Osteoblast (primary cell): ENCODE data around the gene HES4. TPM values are rescaled to one million over a fixed set of nuclear protein-coding genes. Genes with fewer than 3 reads are reported as not detected.

Source experiments
- DNase-seq: peaks from one replicate; pipeline ENCODE4 v3.0.0; 2011; ENCODE audit warnings: low spot score, mixed read lengths; ENCODE audit not compliant: insufficient read length; ENCODE audit errors: missing footprints
- H2AFZ ChIP-seq: 2 replicates; pipeline ENCODE4 v1.6.0; 2011; ENCODE audit warnings: mild to moderate bottlenecking, low read length
- H3K27ac ChIP-seq: 2 replicates; pipeline ENCODE4 v1.5.1; 2011; ENCODE audit warnings: mild to moderate bottlenecking, low read depth, low read length, moderate library complexity
- H3K27me3 ChIP-seq: 2 replicates; pipeline ENCODE4 v1.6.0; 2012; ENCODE audit warnings: mild to moderate bottlenecking, control low read depth, inconsistent platforms, low read length, moderate library complexity; ENCODE audit not compliant: insufficient read depth
- H3K36me3 ChIP-seq: 2 replicates; pipeline ENCODE4 v1.5.1; 2011; ENCODE audit warnings: mild to moderate bottlenecking, low read length, control low read depth, moderate library complexity; ENCODE audit not compliant: insufficient read depth
- H3K4me1 ChIP-seq: 2 replicates; pipeline ENCODE4 v1.5.1; 2011; ENCODE audit warnings: mild to moderate bottlenecking, low read length, control low read depth, moderate library complexity; ENCODE audit not compliant: insufficient read depth
- H3K4me2 ChIP-seq: 2 replicates; pipeline ENCODE4 v1.6.0; 2011; ENCODE audit warnings: mild to moderate bottlenecking, low read length; ENCODE audit not compliant: insufficient read depth
- H3K4me3 ChIP-seq: fragments of 200-600 bp; sonication (generic); 3 replicates; pipeline ENCODE4 v1.5.1; 2012; ENCODE audit warnings: mild to moderate bottlenecking, low read length, inconsistent platforms; ENCODE audit not compliant: insufficient read depth
- H3K79me2 ChIP-seq: 2 replicates; pipeline ENCODE4 v1.6.0; 2012; ENCODE audit warnings: mild to moderate bottlenecking, low read length, control low read depth, inconsistent platforms; ENCODE audit not compliant: insufficient read depth
- H3K9me3 ChIP-seq: 2 replicates; pipeline ENCODE4 v1.5.1; 2011; ENCODE audit warnings: low read depth, low read length, control low read depth
- H4K20me1 ChIP-seq: 2 replicates; pipeline ENCODE4 v1.6.0; 2012; ENCODE audit warnings: mild to moderate bottlenecking, low read length, control low read depth; ENCODE audit not compliant: insufficient read depth
- total RNA-seq: library from RNA; depleted of rRNA; stranded (reverse); fragments of >200 nt; gene quantifications from 2 replicates; pipeline ENCODE4 v1.2.3, GENCODE V29; 2012
- TF ChIP-seq, protein P1 (sequence below): IDR thresholded peaks from 2 replicates; pipeline ENCODE4 v1.5.1; 2011; ENCODE audit warnings: mild to moderate bottlenecking, low read depth, low read length, moderate library complexity; ENCODE audit errors: extremely low read depth

HES4 gene
- total RNA-seq, 1 donor = 0.72 TPM

DNA sequence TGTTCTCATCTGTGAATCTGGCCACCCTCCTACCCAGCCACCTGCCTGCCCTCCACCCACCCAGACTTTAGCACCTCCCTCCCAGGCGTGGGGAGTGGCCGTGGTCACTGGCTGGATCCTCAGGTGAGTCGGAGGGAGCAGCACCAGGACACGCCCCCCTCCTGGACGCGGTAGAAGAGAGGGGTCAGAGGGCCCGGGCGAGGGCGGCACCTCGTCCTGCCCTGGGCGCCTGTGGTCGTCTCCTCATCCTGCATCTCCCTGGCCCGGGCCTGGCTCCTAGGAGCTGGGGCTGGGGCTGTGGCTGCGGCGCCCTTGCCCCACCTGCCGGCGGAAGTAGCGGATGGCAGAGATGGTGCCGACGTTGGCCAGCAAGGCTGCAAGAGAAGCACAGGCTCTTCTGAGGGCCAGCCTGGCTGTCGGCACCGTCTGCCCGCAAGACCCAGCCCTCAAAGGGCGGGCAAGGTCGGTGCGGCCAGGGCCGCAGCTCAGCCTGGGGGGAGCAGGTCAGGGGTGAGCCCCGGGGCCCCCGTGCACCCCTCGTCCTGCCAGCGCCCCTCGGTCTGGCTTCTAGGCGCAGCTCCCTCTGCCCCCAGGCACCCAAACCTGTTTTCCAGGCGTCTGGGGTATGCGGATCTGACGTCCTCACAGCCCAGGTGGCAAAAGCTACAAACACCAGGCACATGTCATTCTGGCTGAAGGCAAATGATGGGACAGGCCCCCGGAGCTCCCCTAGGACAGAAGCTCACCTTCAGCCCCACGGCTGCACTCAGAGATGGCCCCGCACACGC, 23.8 kb downstream of the HES4 start:
- H3K4me2 ChIP-seq = peak overlapping the region; percentile 78
- DNase-seq = peak; percentile 99
- H4K20me1 ChIP-seq = no peaks in the 10 kb centered on the region
- H3K4me1 ChIP-seq = no peaks in the 10 kb centered on the region
- H2AFZ ChIP-seq = peak overlapping the region; percentile 70
- peak overlapping the region; percentile 61 for H3K4me3 ChIP-seq
- TF ChIP-seq, protein P1, sequence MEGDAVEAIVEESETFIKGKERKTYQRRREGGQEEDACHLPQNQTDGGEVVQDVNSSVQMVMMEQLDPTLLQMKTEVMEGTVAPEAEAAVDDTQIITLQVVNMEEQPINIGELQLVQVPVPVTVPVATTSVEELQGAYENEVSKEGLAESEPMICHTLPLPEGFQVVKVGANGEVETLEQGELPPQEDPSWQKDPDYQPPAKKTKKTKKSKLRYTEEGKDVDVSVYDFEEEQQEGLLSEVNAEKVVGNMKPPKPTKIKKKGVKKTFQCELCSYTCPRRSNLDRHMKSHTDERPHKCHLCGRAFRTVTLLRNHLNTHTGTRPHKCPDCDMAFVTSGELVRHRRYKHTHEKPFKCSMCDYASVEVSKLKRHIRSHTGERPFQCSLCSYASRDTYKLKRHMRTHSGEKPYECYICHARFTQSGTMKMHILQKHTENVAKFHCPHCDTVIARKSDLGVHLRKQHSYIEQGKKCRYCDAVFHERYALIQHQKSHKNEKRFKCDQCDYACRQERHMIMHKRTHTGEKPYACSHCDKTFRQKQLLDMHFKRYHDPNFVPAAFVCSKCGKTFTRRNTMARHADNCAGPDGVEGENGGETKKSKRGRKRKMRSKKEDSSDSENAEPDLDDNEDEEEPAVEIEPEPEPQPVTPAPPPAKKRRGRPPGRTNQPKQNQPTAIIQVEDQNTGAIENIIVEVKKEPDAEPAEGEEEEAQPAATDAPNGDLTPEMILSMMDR = peak; percentile 45
- H3K27ac ChIP-seq = no peak overlapping the region
- no peaks in the 10 kb centered on the region for H3K79me2 ChIP-seq
- H3K9me3 ChIP-seq = no peaks in the 10 kb centered on the region
- no peaks in the 10 kb centered on the region for H3K36me3 ChIP-seq
- H3K27me3 ChIP-seq = no peaks in the 10 kb centered on the region

DNA sequence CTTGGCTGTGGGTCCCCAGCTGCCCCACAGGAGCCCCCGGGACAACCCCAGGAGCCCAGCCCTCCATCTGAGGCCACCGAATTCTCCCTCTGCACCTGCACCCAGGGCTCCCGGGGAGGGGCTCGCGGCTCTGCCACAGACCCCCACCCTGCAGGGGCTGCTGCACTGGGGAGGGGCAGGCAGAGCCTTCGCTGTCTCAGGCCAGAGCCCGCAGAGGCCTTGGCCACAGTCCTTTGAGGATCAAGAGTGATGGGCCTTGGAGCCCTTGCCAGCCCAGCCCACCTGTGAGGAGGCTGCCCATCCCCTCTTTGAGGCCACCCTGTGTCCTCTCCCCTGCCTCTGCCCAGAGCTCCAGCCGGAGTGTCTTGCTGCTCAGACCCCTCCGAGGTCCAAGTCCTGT, 24.5 kb downstream of the HES4 start:
- TF ChIP-seq, protein P1 = no peak
- H3K4me3 ChIP-seq = no peak overlapping the region

DNA sequence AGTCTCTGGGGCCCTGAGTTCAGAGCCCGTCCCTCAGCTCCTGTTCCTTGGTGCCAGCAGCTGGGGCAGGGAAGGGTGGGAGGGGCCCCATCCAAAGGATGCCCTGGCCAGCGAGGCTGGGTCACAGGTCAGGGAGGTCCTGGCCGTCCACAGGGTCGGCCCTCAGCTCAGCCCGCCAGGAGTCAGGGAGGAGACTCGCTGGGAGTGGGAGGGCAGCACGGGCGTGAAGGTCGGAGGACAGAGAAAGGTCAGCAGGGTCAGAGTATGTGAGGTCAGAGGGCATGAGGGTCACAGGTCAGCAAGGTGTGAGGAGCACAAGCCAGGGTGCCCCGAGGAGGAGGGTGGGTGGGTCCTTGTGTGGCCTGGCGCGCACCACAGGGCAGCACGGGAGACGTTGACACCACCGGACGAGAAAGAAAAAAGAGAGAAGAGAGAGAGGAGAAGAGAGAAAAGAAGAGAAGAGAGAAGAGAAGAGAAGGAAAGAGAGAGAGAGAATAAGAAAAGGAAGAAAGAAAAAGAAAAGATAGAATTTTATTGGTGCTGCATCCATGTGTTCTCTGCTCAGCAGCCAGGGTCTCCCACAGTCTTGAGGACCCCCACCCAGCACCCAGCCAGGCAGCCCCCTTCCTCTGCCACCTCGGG, 25.1 kb downstream of the HES4 start:
- no peaks in the 10 kb centered on the region for H3K27me3 ChIP-seq
- no peak overlapping the region for H3K4me2 ChIP-seq
- no peaks in the 10 kb centered on the region for H3K36me3 ChIP-seq
- peak; percentile 75 for DNase-seq
- H3K27ac ChIP-seq = no peak overlapping the region
- H3K4me3 ChIP-seq = no peak overlapping the region
- H3K9me3 ChIP-seq = no peaks in the 10 kb centered on the region
- H2AFZ ChIP-seq = no peak overlapping the region
- H4K20me1 ChIP-seq = no peaks in the 10 kb centered on the region
- H3K79me2 ChIP-seq = no peaks in the 10 kb centered on the region
- H3K4me1 ChIP-seq = no peaks in the 10 kb centered on the region
- TF ChIP-seq, protein P1 = no peak

More for the DNA sequence above, 24.5 kb downstream of the HES4 start:
- no peak overlapping the region for H2AFZ ChIP-seq
- no peaks in the 10 kb centered on the region for H3K4me1 ChIP-seq
- DNase-seq = peak; percentile 84
- H3K4me2 ChIP-seq = no peak overlapping the region
- H3K36me3 ChIP-seq = no peaks in the 10 kb centered on the region
- no peaks in the 10 kb centered on the region for H3K79me2 ChIP-seq
- H3K27me3 ChIP-seq = no peaks in the 10 kb centered on the region
- no peaks in the 10 kb centered on the region for H4K20me1 ChIP-seq
- no peak overlapping the region for H3K27ac ChIP-seq
- H3K9me3 ChIP-seq = no peaks in the 10 kb centered on the region

DNA sequence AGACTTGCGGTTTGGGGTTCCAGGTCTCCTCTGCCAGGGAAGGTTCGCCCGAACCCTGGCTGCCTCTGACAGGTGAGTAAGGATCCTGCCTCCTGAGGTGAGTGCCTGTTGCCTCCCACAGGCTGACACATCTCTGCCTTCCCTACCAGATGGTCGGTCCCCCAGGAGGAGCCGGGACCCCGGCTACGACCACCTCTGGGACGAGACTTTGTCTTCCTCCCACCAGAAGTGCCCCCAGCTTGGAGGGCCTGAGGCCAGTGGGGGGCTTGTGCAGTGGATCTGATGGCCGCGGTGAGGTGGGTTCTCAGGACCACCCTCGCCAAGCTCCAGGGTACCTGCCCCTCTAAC, 25.6 kb downstream of the HES4 start:
- Histone ChIP-seq H3K4me3 (no peak overlapping the region), H3K27me3 (no peaks in the 10 kb centered on the region), H3K36me3 (no peaks in the 10 kb centered on the region), H2AFZ (no peak overlapping the region), H3K27ac (no peak overlapping the region), H3K4me2 (no peak overlapping the region), H3K79me2 (no peaks in the 10 kb centered on the region), H3K9me3 (no peaks in the 10 kb centered on the region), H3K4me1 (no peaks in the 10 kb centered on the region), H4K20me1 (no peaks in the 10 kb centered on the region)
- DNase-seq = peak; percentile 86
- TF ChIP-seq, protein P1 = no peak
